DOHH2 (cell line): ENCODE measurements around the gene SLC6A3.

ENCODE experiments used
- EZH2phosphoT487 ChIP-seq: fragments of 200-600 bp; sonication (generic); IDR thresholded peaks from 2 replicates; pipeline ENCODE4 v1.6.1; 2017; ENCODE audit warnings: borderline replicate concordance, mild to moderate bottlenecking, antibody characterized with exemption, low read length, moderate library complexity, mixed read lengths
- TF ChIP-seq, protein P1 (sequence below): fragments of 200-600 bp; sonication (generic); IDR thresholded peaks from one replicate; pipeline ENCODE4 v1.5.1; 2014; ENCODE audit warnings: antibody characterized with exemption, mild to moderate bottlenecking, low read depth, low read length; ENCODE audit not compliant: poor library complexity, severe bottlenecking

DNA sequence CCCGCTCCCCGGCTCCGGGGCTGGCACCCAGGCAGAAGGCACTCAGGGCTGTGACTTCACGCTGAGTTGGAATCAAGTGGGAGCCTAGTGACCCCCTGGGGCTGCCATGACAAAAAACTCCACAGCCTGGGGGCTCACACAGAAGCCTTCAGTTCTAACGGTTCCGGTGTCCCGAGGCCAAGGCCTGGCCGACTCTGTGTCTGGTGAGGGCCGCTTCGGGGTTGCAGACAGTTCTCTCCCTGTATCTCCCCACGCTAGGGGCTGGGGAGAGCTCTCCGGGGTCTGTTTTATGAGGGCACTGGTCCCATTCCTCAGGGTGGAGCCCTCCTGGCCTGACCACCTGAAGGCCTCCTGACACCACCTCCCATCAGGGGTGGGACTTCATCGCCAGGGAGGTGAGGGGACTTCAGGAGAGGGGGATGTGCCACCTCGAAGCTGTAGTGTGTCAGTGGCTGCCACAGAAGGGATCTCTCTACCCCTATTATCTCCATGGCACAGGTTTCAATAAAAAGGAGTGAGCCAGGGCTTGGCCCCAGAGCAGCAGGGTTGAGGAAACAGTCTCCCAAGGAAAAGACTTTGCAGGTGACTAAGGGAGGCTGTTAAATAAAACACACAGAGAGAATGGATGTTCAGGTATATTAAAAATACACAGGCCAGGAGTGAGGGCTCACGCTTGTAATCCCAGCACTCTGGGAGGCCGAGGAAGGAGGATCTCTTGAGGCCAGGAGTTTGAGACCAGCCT is 1.5 kb upstream of the SLC6A3 start:
- TF ChIP-seq EZH2phosphoT487 = no peak
- TF ChIP-seq, protein P1, sequence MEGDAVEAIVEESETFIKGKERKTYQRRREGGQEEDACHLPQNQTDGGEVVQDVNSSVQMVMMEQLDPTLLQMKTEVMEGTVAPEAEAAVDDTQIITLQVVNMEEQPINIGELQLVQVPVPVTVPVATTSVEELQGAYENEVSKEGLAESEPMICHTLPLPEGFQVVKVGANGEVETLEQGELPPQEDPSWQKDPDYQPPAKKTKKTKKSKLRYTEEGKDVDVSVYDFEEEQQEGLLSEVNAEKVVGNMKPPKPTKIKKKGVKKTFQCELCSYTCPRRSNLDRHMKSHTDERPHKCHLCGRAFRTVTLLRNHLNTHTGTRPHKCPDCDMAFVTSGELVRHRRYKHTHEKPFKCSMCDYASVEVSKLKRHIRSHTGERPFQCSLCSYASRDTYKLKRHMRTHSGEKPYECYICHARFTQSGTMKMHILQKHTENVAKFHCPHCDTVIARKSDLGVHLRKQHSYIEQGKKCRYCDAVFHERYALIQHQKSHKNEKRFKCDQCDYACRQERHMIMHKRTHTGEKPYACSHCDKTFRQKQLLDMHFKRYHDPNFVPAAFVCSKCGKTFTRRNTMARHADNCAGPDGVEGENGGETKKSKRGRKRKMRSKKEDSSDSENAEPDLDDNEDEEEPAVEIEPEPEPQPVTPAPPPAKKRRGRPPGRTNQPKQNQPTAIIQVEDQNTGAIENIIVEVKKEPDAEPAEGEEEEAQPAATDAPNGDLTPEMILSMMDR = no peak
